Measurements from ENCODE around the gene CANX. TPM values are rescaled to one million over a fixed set of nuclear protein-coding genes. Genes with fewer than 3 reads are reported as not detected.

The CANX gene
- total and polyA plus RNA-seq, 8 donors, result 81.7 to 638 (median 216) TPM

DNA sequence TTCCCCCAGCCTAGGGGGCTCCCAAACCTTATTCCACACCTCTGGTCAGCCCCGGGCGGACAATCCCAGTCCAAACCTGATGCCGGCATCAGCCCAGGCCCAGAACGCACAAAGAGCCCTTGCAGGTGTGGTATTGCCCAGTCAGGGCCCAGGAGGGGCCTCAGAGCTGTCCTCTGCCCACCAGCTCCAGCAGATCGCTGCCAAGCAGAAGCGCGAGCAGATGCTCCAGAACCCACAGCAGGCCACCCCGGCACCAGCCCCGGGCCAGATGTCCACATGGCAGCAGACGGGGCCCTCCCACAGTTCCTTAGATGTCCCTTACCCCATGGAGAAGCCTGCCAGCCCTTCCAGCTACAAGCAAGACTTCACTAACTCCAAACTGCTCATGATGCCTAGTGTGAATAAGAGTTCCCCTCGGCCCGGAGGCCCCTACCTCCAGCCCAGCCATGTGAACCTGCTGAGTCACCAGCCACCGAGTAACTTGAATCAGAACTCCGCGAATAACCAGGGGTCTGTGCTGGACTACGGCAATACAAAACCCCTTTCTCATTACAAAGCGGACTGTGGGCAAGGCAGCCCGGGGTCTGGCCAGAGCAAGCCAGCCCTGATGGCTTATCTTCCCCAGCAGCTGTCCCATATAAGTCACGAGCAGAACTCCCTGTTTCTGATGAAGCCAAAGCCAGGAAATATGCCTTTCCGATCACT, 67.4 kb downstream of the CANX start:
- Histone ChIP-seq H3K36me3 (peaks cover 36 to 60% (median 55%) of the 10 kb centered on the region in 4 donors), H3K27ac (peak overlapping the region in 4 of 5 donors; percentile 29 to 73 (median 55)), H3K4me3 (no peak overlapping the region), H3K27me3 (no peaks in the 10 kb centered on the region), H3K9me3 (no peaks in the 10 kb centered on the region), H3K4me1 (peaks cover 41 to 80% (median 60%) of the 10 kb centered on the region in 4 donors)
- intact Hi-C loops (cut with DNase I; ENCODE audit: low total_unique reads), result no loop called here
- WGBS, 5 donors, result 73 to 85% (median 85%) methylated on average over 9 to 20 of the region's 20 CpGs
- DNase-seq, result no peak
- TF ChIP-seq, protein P1, sequence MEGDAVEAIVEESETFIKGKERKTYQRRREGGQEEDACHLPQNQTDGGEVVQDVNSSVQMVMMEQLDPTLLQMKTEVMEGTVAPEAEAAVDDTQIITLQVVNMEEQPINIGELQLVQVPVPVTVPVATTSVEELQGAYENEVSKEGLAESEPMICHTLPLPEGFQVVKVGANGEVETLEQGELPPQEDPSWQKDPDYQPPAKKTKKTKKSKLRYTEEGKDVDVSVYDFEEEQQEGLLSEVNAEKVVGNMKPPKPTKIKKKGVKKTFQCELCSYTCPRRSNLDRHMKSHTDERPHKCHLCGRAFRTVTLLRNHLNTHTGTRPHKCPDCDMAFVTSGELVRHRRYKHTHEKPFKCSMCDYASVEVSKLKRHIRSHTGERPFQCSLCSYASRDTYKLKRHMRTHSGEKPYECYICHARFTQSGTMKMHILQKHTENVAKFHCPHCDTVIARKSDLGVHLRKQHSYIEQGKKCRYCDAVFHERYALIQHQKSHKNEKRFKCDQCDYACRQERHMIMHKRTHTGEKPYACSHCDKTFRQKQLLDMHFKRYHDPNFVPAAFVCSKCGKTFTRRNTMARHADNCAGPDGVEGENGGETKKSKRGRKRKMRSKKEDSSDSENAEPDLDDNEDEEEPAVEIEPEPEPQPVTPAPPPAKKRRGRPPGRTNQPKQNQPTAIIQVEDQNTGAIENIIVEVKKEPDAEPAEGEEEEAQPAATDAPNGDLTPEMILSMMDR (IDR thresholded peaks at IDR 0.05), result no peak
- no peak for TF ChIP-seq POLR2AphosphoS5 (IDR thresholded peaks at IDR 0.05)
- no peak for TF ChIP-seq EP300 (IDR thresholded peaks at IDR 0.05)
- TF ChIP-seq POLR2A (IDR thresholded peaks at IDR 0.05), result no peak

DNA sequence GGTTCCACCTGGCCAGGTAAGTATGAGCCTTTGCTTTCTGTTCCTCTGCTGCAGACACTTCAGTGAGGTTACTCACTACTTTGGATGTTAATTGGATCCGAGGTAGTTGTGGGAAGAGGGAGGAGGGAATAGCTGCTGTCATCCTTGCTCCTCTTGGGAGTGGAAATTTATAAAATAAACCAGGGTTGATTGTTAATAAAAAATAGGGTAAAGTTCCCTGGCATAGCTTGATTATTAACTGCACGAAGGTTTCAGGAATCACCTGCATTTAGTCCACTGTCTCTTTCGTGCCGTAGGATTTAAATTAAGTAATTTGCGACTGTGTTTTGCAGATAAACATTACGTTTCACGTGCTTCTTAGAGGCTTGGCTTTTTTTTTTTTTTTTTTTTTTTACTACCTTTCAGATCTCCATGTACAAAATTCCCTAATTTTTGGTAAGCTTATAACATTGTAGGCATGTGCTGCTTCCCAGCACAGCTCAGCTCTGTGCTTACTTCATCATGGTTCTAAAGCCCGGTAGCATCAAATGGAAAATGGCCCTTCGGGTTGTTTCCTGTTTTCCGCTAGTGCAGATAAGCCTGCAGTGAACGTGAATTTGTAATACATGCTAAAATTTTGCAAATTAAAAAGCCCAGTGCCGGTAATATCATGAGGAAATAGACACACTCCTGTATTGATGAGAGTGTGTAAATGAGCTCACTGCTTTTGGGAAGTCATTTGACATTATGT, 68.1 kb downstream of the CANX start:
- intact Hi-C loops (cut with DNase I; ENCODE audit: low total_unique reads), result no loop called here
- Histone ChIP-seq H3K4me3 (no peak overlapping the region), H3K27ac (peak overlapping the region in 2 of 5 donors; percentile 67 to 73), H3K36me3 (peaks cover 43 to 67% (median 62%) of the 10 kb centered on the region in 4 donors), H3K27me3 (no peaks in the 10 kb centered on the region), H3K4me1 (peaks cover 35 to 73% (median 53%) of the 10 kb centered on the region in 4 donors), H3K9me3 (no peaks in the 10 kb centered on the region)
- TF ChIP-seq POLR2AphosphoS5 (IDR thresholded peaks at IDR 0.05), result no peak
- no peak for TF ChIP-seq EP300 (IDR thresholded peaks at IDR 0.05)
- TF ChIP-seq POLR2A (IDR thresholded peaks at IDR 0.05), result no peak
- TF ChIP-seq, protein P1 (IDR thresholded peaks at IDR 0.05), result no peak
- DNase-seq, result no peak
- 63 to 70% (median 67%) methylated on average over 12 of the region's 12 CpGs for WGBS, 5 donors

- Histone ChIP-seq H3K27me3 (no peaks in the 10 kb centered on the region), H3K9me3 (no peaks in the 10 kb centered on the region), H3K4me1 (peaks cover 28 to 66% (median 46%) of the 10 kb centered on the region in 4 donors), H3K27ac (no peak overlapping the region), H3K4me3 (no peak overlapping the region), H3K36me3 (peaks cover 50 to 74% (median 69%) of the 10 kb centered on the region in 4 donors)
- intact Hi-C loops (cut with DNase I; ENCODE audit: low total_unique reads), result no loop called here
- WGBS, 5 donors, result 87 to 93% (median 91%) methylated on average over 9 of the region's 9 CpGs
- TF ChIP-seq EP300 (IDR thresholded peaks at IDR 0.05) (no peak), POLR2A (IDR thresholded peaks at IDR 0.05) (no peak), POLR2AphosphoS5 (IDR thresholded peaks at IDR 0.05) (no peak)
- TF ChIP-seq, protein P1 (IDR thresholded peaks at IDR 0.05), result no peak
- no peak for DNase-seq
Observed at GRCh38 chr5:179767496-179768100, 68.8 kb downstream of the CANX start.

DNA sequence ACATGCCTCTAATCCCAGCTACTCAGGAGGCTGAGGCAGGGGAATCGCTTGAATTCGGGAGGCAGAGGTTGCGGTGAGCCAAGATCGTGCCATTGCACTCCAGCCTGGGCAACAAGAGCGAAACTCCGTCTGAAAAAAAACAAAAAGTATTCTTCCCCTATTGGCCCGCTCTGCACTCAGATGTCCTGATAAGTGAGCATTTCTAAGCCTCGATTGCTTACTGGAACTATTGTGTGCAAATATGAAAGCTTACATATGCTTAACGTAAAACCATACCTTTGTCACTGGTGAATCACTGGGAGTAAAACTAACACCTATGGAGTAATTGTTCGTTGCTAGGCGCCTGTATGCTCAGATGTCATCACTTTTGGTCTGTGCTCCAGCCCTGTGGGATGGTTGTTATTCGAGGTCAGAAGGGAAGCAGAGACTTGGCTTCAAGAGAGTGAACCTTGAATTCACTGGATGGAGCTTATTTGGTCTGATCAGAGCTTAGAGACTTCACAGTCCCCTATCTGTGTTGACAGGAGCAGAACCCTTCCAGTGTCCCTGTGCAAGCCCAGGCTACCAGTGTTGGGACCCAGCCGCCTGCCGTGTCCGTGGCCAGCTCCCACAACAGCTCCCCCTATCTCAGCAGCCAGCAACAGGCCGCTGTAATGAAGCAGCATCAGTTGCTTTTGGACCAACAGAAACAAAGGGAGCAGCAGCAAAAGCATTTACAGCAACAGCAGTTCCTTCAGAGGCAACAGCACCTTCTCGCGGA, 69.7 kb downstream of the CANX start:
- intact Hi-C loops (cut with DNase I; ENCODE audit: low total_unique reads), result no loop called here
- Histone ChIP-seq H3K9me3 (no peaks in the 10 kb centered on the region), H3K36me3 (peaks cover 59 to 84% (median 78%) of the 10 kb centered on the region in 4 donors), H3K27ac (no peak overlapping the region), H3K4me3 (no peak overlapping the region), H3K27me3 (no peaks in the 10 kb centered on the region), H3K4me1 (peaks cover 22 to 57% (median 38%) of the 10 kb centered on the region in 4 donors)
- WGBS, 5 donors, result 82 to 89% (median 88%) methylated on average over 15 to 18 of the region's 18 CpGs
- TF ChIP-seq POLR2A (IDR thresholded peaks at IDR 0.05) (no peak), POLR2AphosphoS5 (IDR thresholded peaks at IDR 0.05) (no peak), EP300 (IDR thresholded peaks at IDR 0.05) (no peak)
- TF ChIP-seq, protein P1 (IDR thresholded peaks at IDR 0.05), result no peak
- DNase-seq, result no peak
